Hepatocyte (in vitro differentiated cells): ENCODE results near the gene GPAT3.

ENCODE experiments used
- CTCF ChIP-seq: fragments of 200-600 bp; sonication (generic); IDR thresholded peaks from 2 replicates; pipeline ENCODE4 v1.5.1; 2016; ENCODE audit warnings: antibody characterized with exemption, mild to moderate bottlenecking; ENCODE audit not compliant: poor library complexity
- EZH2 ChIP-seq: fragments of 200-600 bp; sonication (generic); IDR thresholded peaks from 2 replicates; pipeline ENCODE4 v1.6.1; 2016; ENCODE audit warnings: antibody characterized with exemption, mild to moderate bottlenecking, borderline replicate concordance
- EZH2phosphoT487 ChIP-seq: fragments of 200-600 bp; sonication (generic); IDR thresholded peaks from one replicate; pipeline ENCODE4 v1.6.1; 2018; ENCODE audit warnings: antibody characterized with exemption, mild to moderate bottlenecking, low read depth, moderate library complexity; ENCODE audit not compliant: unreplicated experiment, severe bottlenecking

GRCh38 chr4:83591730-83592129, 55.8 kb downstream of the GPAT3 start:
- no peak for TF ChIP-seq CTCF
- no peak for TF ChIP-seq EZH2
- no peak for TF ChIP-seq EZH2phosphoT487
